Mesothelial cell of epicardium (in vitro differentiated cells): Measurements from ENCODE around the gene LRRC71. TPM values are rescaled to one million over a fixed set of nuclear protein-coding genes. Genes with fewer than 3 reads are reported as not detected.

Experiments used
- DNase-seq, 2 experiments: peaks; one replicate each; pipeline ENCODE4 v3.0.0; 2021; ENCODE audit warnings: low spot score in 2 of 2; ENCODE audit not compliant: unreplicated experiment in 2 of 2
- H3K27ac Mint-ChIP-seq: 2 replicates; pipeline ENCODE4 v1.8.0; 2021; ENCODE audit warnings: mixed read lengths
- H3K27me3 Mint-ChIP-seq: 2 replicates; pipeline ENCODE4 v1.8.0; 2021; ENCODE audit warnings: low read depth, mixed read lengths
- H3K36me3 Mint-ChIP-seq: 2 replicates; pipeline ENCODE4 v1.8.0; 2021; ENCODE audit warnings: mixed read lengths
- H3K4me1 Mint-ChIP-seq: 2 replicates; pipeline ENCODE4 v1.8.0; 2021; ENCODE audit warnings: mixed read lengths
- H3K4me3 Mint-ChIP-seq: 2 replicates; pipeline ENCODE4 v1.8.0; 2021; ENCODE audit warnings: mild to moderate bottlenecking, moderate library complexity, mixed read lengths
- H3K9me3 Mint-ChIP-seq: 2 replicates; pipeline ENCODE4 v1.8.0; 2021; ENCODE audit warnings: mixed read lengths
- CTCF ChIP-seq: fragments of 200-600 bp; sonication (generic); IDR thresholded peaks from one replicate; pipeline ENCODE4 v1.5.0; 2021; ENCODE audit warnings: antibody characterized with exemption; ENCODE audit not compliant: unreplicated experiment
- total RNA-seq: library from RNA; stranded (reverse); gene quantifications from 3 replicates; pipeline ENCODE4 v1.2.1, GENCODE V29; 2021

The LRRC71 gene
- total RNA-seq, 1 donor from 2014 or later, result 0.34 TPM

GRCh38 chr1:156927215-156928042 lies 7.0 kb downstream of the LRRC71 start:
- H3K9me3 Mint-ChIP-seq, result no peaks in the 10 kb centered on the region
- H3K27me3 Mint-ChIP-seq, result peaks cover 88% of the 10 kb centered on the region
- H3K4me3 Mint-ChIP-seq, result peak overlapping the region; percentile 45
- peak; percentile 68 to 80 for DNase-seq
- TF ChIP-seq CTCF, result peak; percentile 31
- H3K36me3 Mint-ChIP-seq, result no peaks in the 10 kb centered on the region
- peaks cover 20% of the 10 kb centered on the region for H3K4me1 Mint-ChIP-seq
- no peak overlapping the region for H3K27ac Mint-ChIP-seq

- Mint-ChIP-seq H3K36me3 (no peaks in the 10 kb centered on the region), H3K9me3 (no peaks in the 10 kb centered on the region), H3K4me3 (peak overlapping the region; percentile 45), H3K27ac (no peak overlapping the region), H3K27me3 (peaks cover 82% of the 10 kb centered on the region), H3K4me1 (peaks cover 18% of the 10 kb centered on the region)
- TF ChIP-seq CTCF, result peak; percentile 4
- DNase-seq, result no peak
Observed at GRCh38 chr1:156928043-156928602, 7.7 kb downstream of the LRRC71 start.

- H3K9me3 Mint-ChIP-seq, result no peaks in the 10 kb centered on the region
- H3K27ac Mint-ChIP-seq, result no peak overlapping the region
- DNase-seq, result no peak
- H3K36me3 Mint-ChIP-seq, result peaks cover 3% of the 10 kb centered on the region
- peaks cover 13% of the 10 kb centered on the region for H3K4me1 Mint-ChIP-seq
- H3K27me3 Mint-ChIP-seq, result peaks cover 67% of the 10 kb centered on the region
- H3K4me3 Mint-ChIP-seq, result no peak overlapping the region
- no peak for TF ChIP-seq CTCF
Observed at GRCh38 chr1:156929596-156930238, 9.3 kb downstream of the LRRC71 start.

- DNase-seq, result no peak
- Mint-ChIP-seq H3K4me3 (no peak overlapping the region), H3K36me3 (peaks cover 6% of the 10 kb centered on the region), H3K27ac (no peak overlapping the region), H3K4me1 (peaks cover 13% of the 10 kb centered on the region), H3K9me3 (no peaks in the 10 kb centered on the region), H3K27me3 (peaks cover 59% of the 10 kb centered on the region)
- TF ChIP-seq CTCF, result no peak
Observed at GRCh38 chr1:156930483-156930882, 10.1 kb downstream of the LRRC71 start.

GRCh38 chr1:156931211-156931952 lies 10.9 kb downstream of the LRRC71 start:
- H3K4me3 Mint-ChIP-seq, result no peak overlapping the region

More at GRCh38 chr1:156931211-156931952, 10.9 kb downstream of the LRRC71 start:
- Mint-ChIP-seq H3K9me3 (no peaks in the 10 kb centered on the region), H3K36me3 (peaks cover 6% of the 10 kb centered on the region), H3K27me3 (peaks cover 50% of the 10 kb centered on the region), H3K4me1 (peaks cover 8% of the 10 kb centered on the region), H3K27ac (no peak overlapping the region)
- no peak for DNase-seq
- no peak for TF ChIP-seq CTCF
